Neutrophil (primary cell): ENCODE data around the gene SLC29A1.
A peak's percentile ranks its signal among the peaks of the same experiment; 100 is the strongest.

Experiments
- H3K27ac ChIP-seq: fragments of 200-600 bp; sonication (generic); 2 replicates; pipeline ENCODE4 v1.5.1; 2016; ENCODE audit warnings: mild to moderate bottlenecking, moderate library complexity
- H3K27me3 ChIP-seq: fragments of 200-600 bp; sonication (generic); 2 replicates; pipeline ENCODE4 v1.6.0; 2016; ENCODE audit warnings: mild to moderate bottlenecking
- H3K36me3 ChIP-seq: fragments of 200-600 bp; sonication (generic); 2 replicates; pipeline ENCODE4 v1.5.1; 2017
- H3K4me1 ChIP-seq, 2 experiments: fragments of 200-600 bp in 1 of 2; sonication (generic) in 1 of 2; 1 replicate in 1 of 2; 2 replicates in 1 of 2; pipeline versions ENCODE4 v1.5.1 to v1.6.1; 2013 to 2016; ENCODE audit warnings: low read depth in 1 of 2, low read length in 1 of 2, mild to moderate bottlenecking in 1 of 2, moderate library complexity in 1 of 2; ENCODE audit not compliant: control insufficient read depth in 1 of 2, insufficient read depth in 1 of 2
- H3K4me3 ChIP-seq, 2 experiments: fragments of 200-600 bp in 1 of 2; sonication (generic) in 1 of 2; 1 replicate in 1 of 2; 2 replicates in 1 of 2; pipeline ENCODE4 v1.5.1; 2013 to 2016; ENCODE audit warnings: low read depth in 1 of 2, low read length in 1 of 2, mild to moderate bottlenecking in 1 of 2, moderate library complexity in 1 of 2
- H3K9me3 ChIP-seq: fragments of 200-600 bp; sonication (generic); 2 replicates; pipeline ENCODE4 v1.5.1; 2016
- TF ChIP-seq, protein P1 (sequence below): fragments of 200-600 bp; sonication (generic); IDR thresholded peaks from 2 replicates; pipeline ENCODE4 v1.5.1; 2016; ENCODE audit warnings: antibody characterized with exemption

The SLC29A1 gene

DNA sequence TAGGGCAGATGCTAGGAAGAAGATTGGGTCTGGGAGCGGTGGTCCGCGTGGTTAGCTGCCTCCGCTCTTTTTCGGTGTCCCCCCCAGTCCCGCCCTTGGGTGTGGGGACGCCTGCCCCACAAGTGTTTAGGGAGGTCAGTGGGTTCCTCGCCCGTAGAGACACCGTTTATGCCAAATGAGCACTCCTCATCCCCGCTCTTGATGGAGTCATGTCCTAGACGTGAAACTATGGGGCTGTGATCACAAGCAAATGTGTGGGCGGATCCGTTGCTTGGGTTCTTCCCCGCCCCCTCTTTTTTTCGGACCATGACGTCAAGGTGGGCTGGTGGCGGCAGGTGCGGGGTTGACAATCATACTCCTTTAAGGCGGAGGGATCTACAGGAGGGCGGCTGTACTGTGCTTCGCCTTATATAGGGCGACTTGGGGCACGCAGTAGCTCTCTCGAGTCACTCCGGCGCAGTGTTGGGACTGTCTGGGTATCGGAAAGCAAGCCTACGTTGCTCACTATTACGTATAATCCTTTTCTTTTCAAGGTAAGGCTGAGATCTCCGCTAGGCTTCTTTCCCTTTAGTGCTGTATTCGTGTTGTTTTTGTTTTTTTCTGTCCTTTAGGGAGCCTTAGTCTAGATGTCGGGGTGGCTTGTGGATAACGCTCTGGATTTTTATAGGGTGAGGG lies 23.4 kb downstream of the SLC29A1 start, which contains the start of gene HSP90AB1:
Gene HSP90AB1 (plus strand): TSS at position 439 of the 675 bp plus-strand sequence. CDS start 1,529 bp downstream, outside the sequence.
- Histone ChIP-seq H3K36me3 (peaks cover 14% of the 10 kb centered on the region), H3K9me3 (no peaks in the 10 kb centered on the region), H3K27me3 (no peaks in the 10 kb centered on the region), H3K4me1 (peaks cover 15 to 16% of the 10 kb centered on the region in 2 experiments), H3K4me3 (peak within 1 kb of the TSS; percentile 84 to 88), H3K27ac (peak within 1 kb of the TSS; percentile 77)
- TF ChIP-seq, protein P1, sequence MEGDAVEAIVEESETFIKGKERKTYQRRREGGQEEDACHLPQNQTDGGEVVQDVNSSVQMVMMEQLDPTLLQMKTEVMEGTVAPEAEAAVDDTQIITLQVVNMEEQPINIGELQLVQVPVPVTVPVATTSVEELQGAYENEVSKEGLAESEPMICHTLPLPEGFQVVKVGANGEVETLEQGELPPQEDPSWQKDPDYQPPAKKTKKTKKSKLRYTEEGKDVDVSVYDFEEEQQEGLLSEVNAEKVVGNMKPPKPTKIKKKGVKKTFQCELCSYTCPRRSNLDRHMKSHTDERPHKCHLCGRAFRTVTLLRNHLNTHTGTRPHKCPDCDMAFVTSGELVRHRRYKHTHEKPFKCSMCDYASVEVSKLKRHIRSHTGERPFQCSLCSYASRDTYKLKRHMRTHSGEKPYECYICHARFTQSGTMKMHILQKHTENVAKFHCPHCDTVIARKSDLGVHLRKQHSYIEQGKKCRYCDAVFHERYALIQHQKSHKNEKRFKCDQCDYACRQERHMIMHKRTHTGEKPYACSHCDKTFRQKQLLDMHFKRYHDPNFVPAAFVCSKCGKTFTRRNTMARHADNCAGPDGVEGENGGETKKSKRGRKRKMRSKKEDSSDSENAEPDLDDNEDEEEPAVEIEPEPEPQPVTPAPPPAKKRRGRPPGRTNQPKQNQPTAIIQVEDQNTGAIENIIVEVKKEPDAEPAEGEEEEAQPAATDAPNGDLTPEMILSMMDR, result no peak

DNA sequence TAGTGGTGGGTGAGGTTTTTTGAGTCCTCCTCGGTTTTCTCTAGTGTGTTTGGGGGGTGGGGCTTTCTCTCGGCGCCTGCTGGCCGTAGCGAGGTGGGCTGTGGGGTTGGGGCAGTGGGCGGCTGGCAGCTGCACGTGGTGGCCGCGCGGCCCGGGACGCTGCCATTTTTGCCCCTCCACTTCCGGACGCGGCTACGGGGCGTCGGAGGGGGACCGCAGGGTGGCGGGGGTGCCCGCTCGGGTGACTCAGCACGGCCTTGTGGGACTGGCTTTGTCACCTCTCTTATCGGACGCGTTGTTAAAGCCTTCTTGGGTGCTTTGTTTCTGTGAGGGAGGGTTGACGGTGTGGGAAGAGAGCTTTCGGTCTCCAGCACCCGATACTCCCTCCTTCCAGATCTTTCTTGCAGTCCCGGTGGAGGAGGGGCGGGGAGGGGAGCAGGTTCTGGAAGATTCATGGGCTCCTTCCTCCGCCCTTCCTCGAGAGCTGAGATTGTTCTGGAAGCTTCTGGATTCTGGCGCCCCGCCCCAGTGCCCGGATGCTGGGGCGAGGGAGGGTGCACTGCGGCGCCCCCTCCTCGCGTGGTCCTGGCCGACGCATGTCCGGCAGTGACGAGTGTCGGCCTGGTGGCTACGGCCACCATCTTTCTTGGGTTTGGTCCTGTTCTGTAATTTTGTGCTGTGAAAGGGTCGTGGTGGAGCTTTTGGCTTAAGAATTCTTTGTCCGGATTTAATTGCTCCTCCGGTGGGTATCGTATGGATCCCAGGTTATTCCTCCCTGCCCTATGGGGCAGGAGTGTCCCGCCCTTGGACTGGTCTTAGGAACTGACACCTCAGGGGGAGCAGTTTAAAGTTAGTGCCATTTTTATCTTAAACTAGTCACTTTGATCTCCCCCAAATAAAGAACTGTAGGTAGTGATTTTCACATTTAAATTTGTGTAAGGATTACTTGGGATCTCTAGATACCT lies 24.2 kb downstream of the SLC29A1 start:
- H3K27ac ChIP-seq, result peak overlapping the region; percentile 77
- H3K4me1 ChIP-seq, result peaks cover 15 to 16% of the 10 kb centered on the region in 2 experiments
- H3K9me3 ChIP-seq, result no peaks in the 10 kb centered on the region
- peak overlapping the region; percentile 84 to 88 for H3K4me3 ChIP-seq
- no peaks in the 10 kb centered on the region for H3K27me3 ChIP-seq
- peaks cover 19% of the 10 kb centered on the region for H3K36me3 ChIP-seq
- TF ChIP-seq, protein P1, result no peak

DNA sequence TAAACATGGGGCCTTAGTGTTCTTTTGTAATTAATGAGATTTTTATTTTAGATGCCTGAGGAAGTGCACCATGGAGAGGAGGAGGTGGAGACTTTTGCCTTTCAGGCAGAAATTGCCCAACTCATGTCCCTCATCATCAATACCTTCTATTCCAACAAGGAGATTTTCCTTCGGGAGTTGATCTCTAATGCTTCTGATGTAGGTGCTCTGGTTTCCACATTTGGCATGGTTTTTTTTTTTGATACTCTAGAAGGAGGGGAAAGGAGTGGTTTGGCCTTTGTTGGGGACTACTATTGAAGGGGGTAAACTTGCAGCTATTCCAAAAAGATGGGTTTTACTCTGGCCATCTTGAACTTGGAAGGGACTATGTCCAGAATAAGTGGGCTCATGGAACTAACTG lies 25.2 kb downstream of the SLC29A1 start:
- H3K9me3 ChIP-seq, result no peaks in the 10 kb centered on the region
- peak overlapping the region; percentile 77 for H3K27ac ChIP-seq
- TF ChIP-seq, protein P1, result no peak
- H3K4me1 ChIP-seq, result peaks cover 15 to 16% of the 10 kb centered on the region in 2 experiments
- peaks cover 28% of the 10 kb centered on the region for H3K36me3 ChIP-seq
- H3K27me3 ChIP-seq, result no peaks in the 10 kb centered on the region
- no peak overlapping the region for H3K4me3 ChIP-seq

DNA sequence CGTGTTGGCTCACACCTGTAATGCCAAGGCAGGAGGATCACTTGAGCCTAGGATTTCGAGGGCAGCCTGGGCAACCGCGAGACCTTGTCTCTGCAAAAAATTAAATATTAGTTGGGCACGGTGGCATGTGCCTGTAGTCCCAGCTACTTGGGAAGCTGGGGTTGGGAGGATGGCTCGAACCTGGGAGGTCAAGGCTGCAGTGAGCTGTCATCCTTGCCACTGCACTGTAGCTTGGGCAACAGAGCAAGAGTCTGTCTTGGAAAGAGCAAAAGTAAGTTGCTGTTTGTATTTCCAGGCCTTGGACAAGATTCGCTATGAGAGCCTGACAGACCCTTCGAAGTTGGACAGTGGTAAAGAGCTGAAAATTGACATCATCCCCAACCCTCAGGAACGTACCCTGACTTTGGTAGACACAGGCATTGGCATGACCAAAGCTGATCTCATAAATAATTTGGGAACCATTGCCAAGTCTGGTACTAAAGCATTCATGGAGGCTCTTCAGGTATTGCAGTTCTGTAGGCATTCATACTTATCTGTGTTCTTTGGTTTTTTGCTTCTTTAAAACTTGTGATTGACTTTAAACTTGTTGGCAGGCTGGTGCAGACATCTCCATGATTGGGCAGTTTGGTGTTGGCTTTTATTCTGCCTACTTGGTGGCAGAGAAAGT lies 25.8 kb downstream of the SLC29A1 start:
- Histone ChIP-seq H3K4me3 (no peak overlapping the region), H3K4me1 (peaks cover 15 to 16% of the 10 kb centered on the region in 2 experiments), H3K27ac (no peak overlapping the region), H3K27me3 (no peaks in the 10 kb centered on the region), H3K9me3 (no peaks in the 10 kb centered on the region), H3K36me3 (peaks cover 31% of the 10 kb centered on the region)
- TF ChIP-seq, protein P1, result no peak

DNA sequence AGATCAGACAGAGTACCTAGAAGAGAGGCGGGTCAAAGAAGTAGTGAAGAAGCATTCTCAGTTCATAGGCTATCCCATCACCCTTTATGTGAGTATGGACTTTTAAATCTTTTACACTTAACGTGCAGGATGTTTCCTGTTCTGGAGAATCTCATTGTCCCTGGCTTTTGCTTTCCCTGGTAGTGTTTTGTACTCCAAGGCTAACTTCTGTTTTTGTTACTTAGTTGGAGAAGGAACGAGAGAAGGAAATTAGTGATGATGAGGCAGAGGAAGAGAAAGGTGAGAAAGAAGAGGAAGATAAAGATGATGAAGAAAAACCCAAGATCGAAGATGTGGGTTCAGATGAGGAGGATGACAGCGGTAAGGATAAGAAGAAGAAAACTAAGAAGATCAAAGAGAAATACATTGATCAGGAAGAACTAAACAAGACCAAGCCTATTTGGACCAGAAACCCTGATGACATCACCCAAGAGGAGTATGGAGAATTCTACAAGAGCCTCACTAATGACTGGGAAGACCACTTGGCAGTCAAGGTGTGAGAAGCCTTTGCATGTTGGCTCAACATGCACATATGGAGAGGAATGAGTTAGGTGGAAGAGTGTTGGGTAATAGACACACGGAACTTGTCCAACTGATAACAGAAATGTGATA lies 26.8 kb downstream of the SLC29A1 start:
- Histone ChIP-seq H3K27me3 (no peaks in the 10 kb centered on the region), H3K4me1 (peaks cover 15 to 16% of the 10 kb centered on the region in 2 experiments), H3K36me3 (peaks cover 39% of the 10 kb centered on the region), H3K27ac (no peak overlapping the region), H3K9me3 (no peaks in the 10 kb centered on the region), H3K4me3 (no peak overlapping the region)
- TF ChIP-seq, protein P1, result no peak
